GM21390 (cell line): ENCODE measurements around the gene MRPL37.
"Not testable (repeated sequence)": the region's sequence is repeated elsewhere in the genome, so short reads cannot be mapped to it uniquely, and the experiment has no call there.

Source experiments
- ATAC-seq: cut with Tn5 transposase; IDR thresholded peaks from one replicate; pipeline ENCODE4 v1.9.1; 2021; ENCODE audit not compliant: unreplicated experiment

The MRPL37 gene

GRCh38 chr1:54199765-54200518 is at the start of gene MRPL37, which contains the start of gene CYB5RL:
Gene MRPL37 (plus strand): TSS chr1:54200167. CDS start chr1:54200244, 77 bp downstream.
Gene CYB5RL (minus strand): TSS chr1:54200030. CDS start chr1:54195616, 4,414 bp downstream.
- ATAC-seq = peak; percentile 96

- no peak for ATAC-seq
Measured at GRCh38 chr1:54151013-54151412, 49.0 kb upstream of the MRPL37 start.

GRCh38 chr1:54152696-54153095 is 47.3 kb upstream of the MRPL37 start, which contains the start of gene CDCP2:
Gene CDCP2 (minus strand): TSS chr1:54153000. CDS start chr1:54152922, 78 bp downstream.
- no peak for ATAC-seq

- ATAC-seq = no peak
Measured at GRCh38 chr1:54153535-54154439, 46.2 kb upstream of the MRPL37 start.

GRCh38 chr1:54156201-54156600 is 43.8 kb upstream of the MRPL37 start:
- no peak for ATAC-seq

- no peak for ATAC-seq
Measured at GRCh38 chr1:54156986-54157385, 43.0 kb upstream of the MRPL37 start.

- no peak for ATAC-seq
Measured at GRCh38 chr1:54157401-54157800, 42.6 kb upstream of the MRPL37 start.

- no peak for ATAC-seq
Measured at GRCh38 chr1:54158071-54158470, 41.9 kb upstream of the MRPL37 start.

- ATAC-seq = no peak
Measured at GRCh38 chr1:54159733-54160316, 40.1 kb upstream of the MRPL37 start.

- no peak for ATAC-seq
Measured at GRCh38 chr1:54160351-54160750, 39.6 kb upstream of the MRPL37 start.

GRCh38 chr1:54161495-54162168 is 38.3 kb upstream of the MRPL37 start:
- ATAC-seq = no peak

GRCh38 chr1:54163051-54163450 is 36.9 kb upstream of the MRPL37 start:
- no peak for ATAC-seq

- no peak for ATAC-seq
Measured at GRCh38 chr1:54163573-54163972, 36.4 kb upstream of the MRPL37 start.

- ATAC-seq = no peak
Measured at GRCh38 chr1:54165146-54165545, 34.8 kb upstream of the MRPL37 start.

GRCh38 chr1:54166357-54166756 is 33.6 kb upstream of the MRPL37 start:
- ATAC-seq = not testable (repeated sequence)

- ATAC-seq = no peak
Measured at GRCh38 chr1:54167422-54168139, 32.4 kb upstream of the MRPL37 start.

GRCh38 chr1:54168206-54168965 is 31.6 kb upstream of the MRPL37 start:
- no peak for ATAC-seq

- ATAC-seq = no peak
Measured at GRCh38 chr1:54169068-54169467, 30.9 kb upstream of the MRPL37 start.

GRCh38 chr1:54171016-54171415 is 29.0 kb upstream of the MRPL37 start:
- no peak for ATAC-seq
